ENCODE measurements around the gene VPS9D1. TPM values are rescaled to one million over a fixed set of nuclear protein-coding genes. Genes with fewer than 3 reads are reported as not detected.
A peak's percentile ranks its signal among the peaks of the same experiment; 100 is the strongest.

VPS9D1 gene
- total and polyA plus RNA-seq, 10 of the 15 experiments (the other 5 are each of a cell fraction or from before 2014, with no cell fraction given): 0.65 to 4.2 (median 1.1) TPM

GRCh38 chr16:89710709-89711564 lies 9.8 kb downstream of the VPS9D1 start:
- Histone ChIP-seq H2AFZ (ENCODE audit: control insufficient read depth, low read depth, low read length) (no peak overlapping the region), H3K27ac (ENCODE audit: control insufficient read depth, insufficient read depth) (no peak overlapping the region), H3K4me1 (ENCODE audit: control insufficient read depth, insufficient read depth, low read length) (no peaks in the 10 kb centered on the region), H3K27me3 (replicated peaks in 1 of 2; ENCODE audit: control insufficient read depth in 2 of 2, insufficient read depth in 2 of 2, low read length in 1 of 2) (no peaks in the 10 kb centered on the region), H3K79me2 (ENCODE audit: control insufficient read depth, insufficient read depth, low read length) (peaks cover 7% of the 10 kb centered on the region), H3K36me3 (ENCODE audit: control insufficient read depth in 2 of 2, insufficient read depth in 2 of 2, low read length in 1 of 2) (no peaks in the 10 kb centered on the region; a peak in 1 of 4 replicates), H3K4me3 (no peak overlapping the region), H4K20me1 (ENCODE audit: control insufficient read depth, insufficient read depth) (no peaks in the 10 kb centered on the region), H3K9ac (ENCODE audit: control insufficient read depth, insufficient read depth, low read length) (no peak overlapping the region), H3K9me3 (replicated peaks; ENCODE audit: control insufficient read depth, insufficient read depth, low read length) (no peaks in the 10 kb centered on the region), H3K4me2 (ENCODE audit: control insufficient read depth, insufficient read depth) (no peak overlapping the region)
- POLR2A ChIA-PET: no interaction called here
- SMC1A ChIA-PET (ENCODE audit: uncharacterized antibody, unreplicated experiment): no interaction called here
- FAIRE-seq (no peak), DNase-seq (ENCODE audit: low read depth, low spot score) (no peak), ATAC-seq (no peak; the same call in 2 of the 3 replicates)
- RAD21 ChIA-PET (ENCODE audit: unreplicated experiment): no interaction called here
- no TSS peak for BruUV-seq (replicated peaks)
- 81% methylated on average over 26 of the region's 63 CpGs for WGBS (ENCODE audit: insufficient coverage, insufficient replicate concordance, low lambda C conversion rate, missing lambda C conversion rate)
- peak; percentile 21; the same call in 1 of the 2 replicates for TF ChIP-seq NR2F1 (conservative IDR thresholded peaks at IDR 0.05)
- no peak for TF ChIP-seq MYB (IDR thresholded peaks at IDR 0.05; ENCODE audit: borderline replicate concordance, low read depth, low read length)
- CTCF ChIA-PET: no interaction called here
- intact Hi-C loops (cut with micrococcal nuclease; ENCODE audit: unreplicated experiment) (no loop called here), in situ Hi-C loops (cut with MboI) (no loop called here)

- WGBS (ENCODE audit: insufficient coverage, insufficient replicate concordance, low lambda C conversion rate, missing lambda C conversion rate): 72% methylated on average over 19 of the region's 19 CpGs
- SMC1A ChIA-PET (ENCODE audit: uncharacterized antibody, unreplicated experiment): no interaction called here
- in situ Hi-C loops (cut with MboI): loop anchor here (10.0 kb wide), 1 partner anchor 85 kb away; no protein-coding TSS in a partner anchor
- Histone ChIP-seq H4K20me1 (ENCODE audit: control insufficient read depth, insufficient read depth) (no peaks in the 10 kb centered on the region), H3K4me2 (ENCODE audit: control insufficient read depth, insufficient read depth) (no peak overlapping the region), H2AFZ (ENCODE audit: control insufficient read depth, low read depth, low read length) (no peak overlapping the region), H3K9ac (ENCODE audit: control insufficient read depth, insufficient read depth, low read length) (no peak overlapping the region), H3K4me3 (no peak overlapping the region), H3K27me3 (replicated peaks in 1 of 2; ENCODE audit: control insufficient read depth in 2 of 2, insufficient read depth in 2 of 2, low read length in 1 of 2) (no peaks in the 10 kb centered on the region), H3K36me3 (ENCODE audit: control insufficient read depth in 2 of 2, insufficient read depth in 2 of 2, low read length in 1 of 2) (no peaks in the 10 kb centered on the region; a peak in 1 of 4 replicates), H3K9me3 (replicated peaks; ENCODE audit: control insufficient read depth, insufficient read depth, low read length) (no peaks in the 10 kb centered on the region), H3K4me1 (ENCODE audit: control insufficient read depth, insufficient read depth, low read length) (no peaks in the 10 kb centered on the region), H3K27ac (ENCODE audit: control insufficient read depth, insufficient read depth) (no peak overlapping the region), H3K79me2 (ENCODE audit: control insufficient read depth, insufficient read depth, low read length) (peaks cover 7% of the 10 kb centered on the region)
- CTCF ChIA-PET: interaction anchor here (5.0 to 5.4 kb wide), 2 partner anchors 82 to 152 kb away, joined by 82 to 119 read pairs; no protein-coding TSS in a partner anchor
- no TSS peak for BruUV-seq (replicated peaks)
- DNase-seq (ENCODE audit: low read depth, low spot score) (no peak), ATAC-seq (no peak), FAIRE-seq (no peak)
- intact Hi-C loops (cut with micrococcal nuclease; ENCODE audit: unreplicated experiment): loop anchor here (10.0 kb wide), 1 partner anchor 205 kb away; the partner anchor contains the start of gene MC1R
- RAD21 ChIA-PET (ENCODE audit: unreplicated experiment): interaction anchor here (1.0 kb wide), 1 partner anchor 151 kb away, joined by 3 read pairs; no protein-coding TSS in a partner anchor
- POLR2A ChIA-PET: interaction anchor here (1.1 kb wide), 1 partner anchor 43 kb away, joined by 3 read pairs; no protein-coding TSS in a partner anchor
- TF ChIP-seq YBX1 (IDR thresholded peaks at IDR 0.05) (no peak), PML (IDR thresholded peaks at IDR 0.05; ENCODE audit: low read length) (no peak), RB1 (IDR thresholded peaks at IDR 0.05; ENCODE audit: borderline replicate concordance) (no peak), DPF2 (IDR thresholded peaks at IDR 0.05) (no peak), RELA (IDR thresholded peaks at IDR 0.05; ENCODE audit: borderline replicate concordance, partially characterized antibody) (no peak), ZBTB33 (IDR thresholded peaks at IDR 0.05) (no peak), SRF (IDR thresholded peaks at IDR 0.05; ENCODE audit: low read depth in 2 of 2, low read length in 2 of 2) (no peak), NR2F1 (conservative IDR thresholded peaks at IDR 0.05) (no peak), EP300 (IDR thresholded peaks at IDR 0.05; ENCODE audit: borderline replicate concordance in 1 of 2, control insufficient read depth in 1 of 2, low read depth in 2 of 2, low read length in 2 of 2) (no peak), POLR2AphosphoS2 (IDR thresholded peaks at IDR 0.05; ENCODE audit: low read depth, low read length) (no peak), E2F4 (IDR thresholded peaks at IDR 0.05; ENCODE audit: low read depth, low read length) (no peak)
Observed at GRCh38 chr16:89709716-89710432, 10.8 kb downstream of the VPS9D1 start.

Data from GM12878 (cell line).